GM19193 (cell line): ENCODE data around the gene CDH13.

Source experiments
- POLR2A ChIP-seq: IDR thresholded peaks from 4 replicates; pipeline ENCODE4 v1.6.1; 2011; ENCODE audit not compliant: insufficient read depth, insufficient read length; ENCODE audit errors: extremely low read depth

The CDH13 gene

DNA sequence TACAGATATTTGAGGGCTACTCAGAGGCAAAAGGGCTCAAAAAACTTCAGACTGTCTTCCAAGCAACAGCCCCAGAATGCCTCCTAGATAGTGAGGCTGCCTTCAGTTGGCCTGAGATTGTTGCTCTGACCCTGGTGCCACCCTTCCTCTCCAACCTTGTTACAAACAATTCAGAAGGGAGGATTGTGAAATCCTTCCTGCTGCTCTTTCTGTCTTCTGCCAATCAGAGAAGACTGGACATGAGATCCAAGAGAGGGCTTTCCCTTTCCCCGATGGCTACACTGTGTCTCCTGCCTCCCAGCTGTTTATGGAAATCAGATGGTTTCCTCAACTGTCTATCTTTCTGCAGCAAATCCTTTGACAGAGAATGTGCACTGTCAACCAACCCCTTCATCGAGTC is 419.9 kb downstream of the CDH13 start:
- TF ChIP-seq POLR2A = no peak

DNA sequence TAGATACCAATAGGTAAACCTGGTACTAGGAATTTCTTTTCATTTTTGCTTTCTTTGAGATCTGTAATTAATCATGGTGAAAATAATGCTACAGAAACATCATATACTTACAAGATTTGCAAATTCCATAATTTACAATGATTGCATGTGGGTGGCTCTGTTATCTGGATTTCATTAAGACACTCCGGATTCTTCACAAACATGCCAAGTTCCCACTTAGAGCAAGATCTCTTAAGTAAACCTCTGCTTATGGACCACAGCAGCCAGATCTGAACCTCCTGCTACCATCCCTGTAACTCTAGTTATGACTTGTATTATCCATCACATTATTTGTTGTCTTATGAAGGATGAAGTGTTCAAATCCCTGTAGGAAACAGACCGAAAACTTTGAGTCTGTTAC is 424.7 kb downstream of the CDH13 start:
- no peak for TF ChIP-seq POLR2A

DNA sequence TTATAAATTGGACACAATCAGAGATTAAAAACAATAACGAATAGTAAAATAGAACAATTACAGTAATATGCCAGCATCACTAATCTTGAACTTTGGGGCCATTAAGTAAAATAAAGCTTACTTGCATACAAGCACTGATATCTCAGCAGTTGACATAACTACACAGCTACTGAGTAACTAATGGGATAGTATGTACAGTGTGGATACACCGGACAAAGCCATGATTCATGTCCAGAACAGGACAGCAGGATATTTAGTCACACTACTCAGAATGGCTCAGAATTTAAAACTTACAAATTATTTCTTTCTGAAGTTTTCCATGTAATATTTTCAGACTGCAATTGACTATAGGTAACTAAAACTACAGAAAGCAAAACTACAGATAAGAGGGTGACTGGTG is 427.5 kb downstream of the CDH13 start:
- TF ChIP-seq POLR2A = no peak

DNA sequence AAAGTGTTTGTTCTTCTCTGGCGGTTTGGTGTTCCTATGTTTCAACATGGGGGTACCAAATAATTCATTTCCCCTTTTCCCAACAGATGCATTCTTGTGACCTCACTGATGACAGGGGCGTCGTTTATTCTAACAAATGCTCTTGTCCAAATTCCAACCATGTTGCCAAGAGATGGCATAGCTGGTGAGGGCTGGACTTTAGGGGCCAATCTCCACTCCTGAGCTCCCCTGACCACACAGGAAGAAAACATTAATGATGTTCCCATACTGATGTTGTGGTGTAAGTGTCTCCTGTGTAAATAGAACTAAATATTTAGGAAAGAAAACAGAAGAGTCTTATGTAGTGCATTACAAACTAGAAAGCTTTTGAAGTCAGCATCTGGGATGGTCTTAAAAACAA is 431.6 kb downstream of the CDH13 start:
- no peak for TF ChIP-seq POLR2A

DNA sequence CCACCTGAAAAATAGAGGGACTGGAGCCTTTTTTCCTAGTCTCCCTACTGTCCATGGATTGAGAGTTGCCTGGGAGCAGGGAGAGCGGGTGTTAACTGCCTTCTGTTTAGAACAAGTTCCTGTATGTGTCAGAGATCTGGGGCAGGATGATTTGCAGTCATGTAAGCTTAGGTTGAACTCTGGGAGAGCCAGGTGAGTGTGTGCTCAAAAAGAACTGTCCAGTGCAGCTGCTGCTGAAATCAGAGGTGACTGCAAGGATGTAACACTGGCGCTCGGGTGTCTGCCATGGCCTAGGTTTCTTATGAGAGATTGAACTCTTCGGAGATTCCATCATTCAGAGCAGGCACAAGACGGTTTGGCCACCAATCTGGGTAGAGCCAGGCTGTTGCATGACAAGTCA is 432.5 kb downstream of the CDH13 start:
- TF ChIP-seq POLR2A = no peak

DNA sequence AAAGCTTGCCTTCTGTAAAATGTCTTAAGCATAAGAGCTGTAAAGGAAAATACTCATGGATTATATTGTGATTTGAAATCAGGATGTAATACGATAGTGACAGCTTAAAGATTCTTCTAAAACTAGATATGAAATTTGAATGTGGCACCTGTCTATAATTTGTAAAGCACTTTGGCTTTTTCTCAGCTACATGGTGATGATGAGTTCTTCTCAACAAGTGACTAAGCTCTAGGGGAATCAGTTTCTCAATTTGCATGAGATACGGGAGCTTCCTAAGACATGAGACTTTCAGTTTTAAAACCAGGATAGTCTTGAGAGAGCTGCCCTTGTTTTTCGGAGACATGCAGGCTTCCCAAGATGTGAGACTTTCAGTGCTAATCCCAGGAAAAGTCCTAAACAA is 439.2 kb downstream of the CDH13 start:
- TF ChIP-seq POLR2A = no peak

DNA sequence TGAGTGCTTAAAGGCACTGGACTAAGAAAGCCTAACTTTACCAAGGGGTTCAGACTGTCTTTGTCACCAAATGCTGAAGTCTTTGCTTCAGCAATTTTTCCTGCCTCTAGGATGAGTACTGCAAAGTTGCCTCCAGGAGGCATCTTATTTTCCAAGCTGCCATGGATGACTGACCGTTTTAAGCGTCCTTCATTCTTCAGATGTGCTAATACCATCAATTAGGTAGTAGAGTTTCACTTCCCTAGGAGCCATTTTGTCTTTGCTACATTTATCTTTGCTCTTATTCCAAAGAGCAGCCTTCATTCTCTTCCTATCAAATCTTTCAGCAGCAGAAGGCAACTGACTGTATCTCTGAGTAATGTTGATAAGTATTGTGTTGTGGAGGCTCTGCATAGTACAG is 440.1 kb downstream of the CDH13 start:
- no peak for TF ChIP-seq POLR2A

DNA sequence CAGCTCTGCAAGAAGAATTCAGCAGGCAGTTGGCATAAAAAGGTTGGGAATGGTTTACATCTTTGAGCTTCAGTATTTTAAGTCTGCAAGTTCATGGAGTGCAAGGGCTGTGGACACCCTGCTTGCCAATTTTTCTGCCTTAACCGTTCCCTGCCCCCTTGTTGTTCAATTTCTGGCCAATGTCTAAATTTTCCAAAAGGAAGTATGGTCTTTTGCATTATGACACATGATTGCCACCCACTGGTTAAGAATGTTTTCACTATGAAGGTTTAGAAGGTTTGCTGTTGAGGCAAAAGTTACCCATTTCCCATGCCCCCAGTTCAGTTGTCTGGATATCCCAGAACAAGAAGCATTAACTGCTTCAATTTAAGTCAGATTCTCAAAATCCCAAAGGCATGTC is 441.9 kb downstream of the CDH13 start:
- TF ChIP-seq POLR2A = no peak

DNA sequence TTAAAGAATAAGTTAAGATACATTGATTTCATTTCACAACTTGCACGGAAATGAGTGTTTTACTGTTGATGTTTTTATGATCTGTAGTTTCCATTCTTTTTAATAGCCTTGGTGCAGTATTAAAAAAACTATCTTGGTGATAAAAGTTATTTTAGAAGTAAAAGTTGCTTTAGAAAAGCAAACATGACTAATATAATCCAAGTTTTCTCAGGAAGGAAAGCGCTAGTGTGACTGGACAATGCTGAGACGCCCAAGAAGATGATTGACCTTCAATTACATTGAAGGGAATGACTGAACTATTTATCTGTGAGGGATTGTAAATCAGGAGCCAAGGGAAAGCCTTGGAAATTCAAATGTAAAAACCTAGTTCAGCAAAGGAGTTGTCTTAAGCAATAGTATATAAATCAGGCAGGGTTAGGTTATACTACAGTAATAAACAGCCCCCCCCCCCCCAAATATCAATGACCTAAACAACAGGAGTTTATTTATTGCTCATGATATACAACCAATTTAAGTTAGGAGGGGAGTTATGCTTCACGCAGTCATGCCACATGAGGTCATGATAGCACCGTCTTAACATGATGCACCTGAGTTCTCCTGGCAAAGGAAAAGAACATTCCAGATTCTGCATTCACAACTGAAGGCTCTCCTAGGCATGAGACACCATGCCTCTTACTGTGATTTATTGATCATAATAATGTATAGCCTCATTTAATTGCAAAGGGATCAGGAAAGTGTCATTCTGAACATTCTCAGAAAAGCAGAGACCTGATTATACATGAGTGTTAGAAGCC is 443.8 kb downstream of the CDH13 start:
- no peak for TF ChIP-seq POLR2A

DNA sequence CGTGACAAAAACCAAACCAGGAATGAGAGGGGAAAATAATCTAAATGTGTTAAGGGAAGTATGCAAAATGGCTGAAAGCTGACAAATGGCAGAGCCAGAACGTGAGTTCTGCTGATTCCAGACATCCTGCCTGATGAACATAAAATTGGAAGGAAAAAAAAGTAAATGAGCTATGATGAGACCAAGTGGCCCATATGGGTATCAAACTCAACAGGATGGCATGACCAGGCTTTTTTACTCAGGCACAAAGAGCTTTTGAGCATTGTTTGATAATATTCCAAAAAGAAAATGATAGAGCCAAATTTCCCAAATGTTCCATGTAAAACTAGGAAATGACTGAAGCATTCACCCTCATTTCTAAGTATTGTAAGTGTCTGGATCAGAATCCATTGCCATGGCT is 449.2 kb downstream of the CDH13 start:
- no peak for TF ChIP-seq POLR2A

DNA sequence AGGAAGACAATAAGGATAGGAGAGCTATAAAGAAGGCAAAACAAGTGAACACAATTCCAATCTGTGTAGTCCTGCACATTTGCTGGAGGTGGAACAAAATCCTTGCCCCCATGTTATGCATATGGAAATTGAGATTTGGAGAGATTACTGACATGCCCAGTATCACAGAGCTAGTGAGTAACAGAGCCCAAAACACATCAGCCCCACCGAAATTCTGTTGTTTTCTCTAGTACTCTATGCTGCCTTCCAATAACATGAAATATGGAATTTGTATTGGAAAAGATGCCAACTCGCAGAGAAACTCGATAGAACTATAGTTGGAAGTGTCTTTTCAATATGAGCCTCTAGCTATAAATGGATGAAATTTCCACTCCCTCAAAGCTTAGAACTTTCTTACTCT is 456.6 kb downstream of the CDH13 start:
- TF ChIP-seq POLR2A = no peak

DNA sequence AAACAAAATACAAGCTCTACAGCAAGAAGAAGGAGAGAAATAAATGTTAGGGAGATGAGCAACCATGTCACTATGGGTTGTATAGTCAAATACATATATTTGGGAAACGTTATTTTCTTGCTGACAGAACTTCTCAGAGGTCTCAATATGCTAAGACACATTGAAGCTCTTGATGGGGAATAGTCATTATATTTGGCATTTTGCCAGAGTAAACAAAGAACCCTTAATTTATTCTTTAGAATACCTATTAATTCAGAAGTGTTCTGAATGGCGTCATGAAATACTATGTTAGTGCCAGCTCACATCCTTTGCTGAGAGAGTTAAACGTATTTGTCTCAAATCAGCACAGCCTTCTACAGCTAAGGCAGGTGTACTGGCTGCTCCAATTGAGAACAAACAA is 458.9 kb downstream of the CDH13 start:
- no peak for TF ChIP-seq POLR2A

DNA sequence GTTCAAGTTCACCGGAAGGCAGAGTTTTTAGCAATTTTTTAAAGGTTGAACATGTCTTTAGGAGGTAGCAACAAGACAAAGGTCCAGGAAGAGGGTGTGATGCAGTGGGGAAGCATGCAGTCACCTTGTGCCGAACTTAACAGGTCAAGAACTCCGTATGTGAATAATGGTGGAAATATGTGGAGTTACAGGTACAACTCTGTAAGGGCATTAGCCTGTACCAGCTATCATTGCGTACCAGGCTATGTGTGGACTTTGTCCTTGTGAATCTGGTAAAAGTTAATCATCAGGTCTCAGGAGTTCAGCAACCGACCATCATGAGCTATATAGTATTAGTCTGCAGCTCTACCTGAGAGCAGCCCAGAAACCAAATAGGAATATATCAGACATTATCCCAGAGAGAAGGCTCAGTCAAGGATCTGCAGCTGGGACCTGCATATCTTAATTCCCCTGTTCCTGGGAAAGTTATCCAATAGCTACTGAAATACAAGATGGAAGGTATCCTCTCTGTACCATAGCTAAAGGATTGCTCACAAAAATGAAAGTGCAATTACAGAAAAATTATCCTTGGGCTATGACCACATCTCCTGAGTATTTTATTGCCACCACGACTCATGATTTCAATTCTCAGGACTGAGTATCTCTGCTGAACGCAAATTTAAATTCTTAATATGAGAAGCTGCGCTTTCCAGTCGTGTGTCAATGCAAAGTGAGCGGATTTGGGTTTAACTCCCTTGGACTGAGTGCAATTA is 469.3 kb downstream of the CDH13 start:
- TF ChIP-seq POLR2A = no peak

DNA sequence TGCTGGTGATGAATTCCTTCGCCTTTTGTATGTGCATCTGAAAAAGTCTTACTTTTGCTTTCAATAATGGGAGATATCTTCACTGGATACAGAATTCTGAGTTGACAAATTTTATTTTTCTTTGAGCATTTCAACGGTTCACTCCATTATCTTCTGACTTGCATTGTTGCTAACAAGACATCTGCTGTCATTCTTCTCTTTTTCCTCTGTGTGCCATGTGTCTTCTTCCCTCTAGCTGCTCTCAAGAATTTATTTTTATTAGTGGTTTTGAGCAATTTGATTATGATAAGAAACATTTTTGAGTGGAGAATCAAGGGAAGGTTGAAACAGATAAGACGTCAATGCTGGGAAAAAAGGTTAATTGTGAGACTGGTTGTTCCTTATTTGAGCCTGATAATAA is 471.8 kb downstream of the CDH13 start:
- TF ChIP-seq POLR2A = no peak

DNA sequence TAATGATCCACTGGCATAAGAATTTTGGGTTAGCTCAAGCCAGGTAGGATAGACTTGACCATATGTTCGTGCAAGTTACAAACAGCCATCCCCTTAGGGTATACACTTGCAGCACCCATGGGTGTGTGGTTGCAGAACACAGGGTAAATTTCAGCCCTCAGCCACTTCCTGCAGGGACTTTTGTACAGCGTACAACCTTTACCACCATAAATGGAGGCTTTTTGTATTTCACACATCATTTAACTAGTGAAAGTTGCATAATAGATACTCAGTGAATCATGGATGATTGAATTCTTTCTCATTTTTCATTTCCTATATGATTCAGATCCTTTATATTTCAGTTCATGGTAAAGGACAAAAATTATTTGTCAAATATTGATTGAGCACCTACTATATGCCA is 473.9 kb downstream of the CDH13 start:
- TF ChIP-seq POLR2A = no peak

DNA sequence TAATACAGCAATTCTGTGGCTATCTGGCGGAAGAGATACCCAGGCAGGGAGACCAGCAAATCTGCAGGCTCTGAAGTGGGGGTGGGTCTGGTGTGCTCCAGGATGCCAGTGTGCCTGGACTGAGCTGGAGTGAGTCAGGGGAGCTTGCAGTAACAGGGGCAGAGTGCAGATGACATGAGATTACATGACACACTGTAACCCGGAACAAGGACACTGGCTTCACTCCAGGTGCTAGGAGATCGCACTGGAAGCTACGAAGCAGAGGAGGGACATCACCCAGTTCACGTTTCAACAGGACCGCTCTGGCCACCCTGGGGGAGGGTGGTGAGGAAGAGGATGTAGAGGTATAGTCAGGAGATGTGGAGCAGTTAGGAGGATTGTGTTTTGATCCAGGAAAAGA is 475.6 kb downstream of the CDH13 start:
- TF ChIP-seq POLR2A = no peak

DNA sequence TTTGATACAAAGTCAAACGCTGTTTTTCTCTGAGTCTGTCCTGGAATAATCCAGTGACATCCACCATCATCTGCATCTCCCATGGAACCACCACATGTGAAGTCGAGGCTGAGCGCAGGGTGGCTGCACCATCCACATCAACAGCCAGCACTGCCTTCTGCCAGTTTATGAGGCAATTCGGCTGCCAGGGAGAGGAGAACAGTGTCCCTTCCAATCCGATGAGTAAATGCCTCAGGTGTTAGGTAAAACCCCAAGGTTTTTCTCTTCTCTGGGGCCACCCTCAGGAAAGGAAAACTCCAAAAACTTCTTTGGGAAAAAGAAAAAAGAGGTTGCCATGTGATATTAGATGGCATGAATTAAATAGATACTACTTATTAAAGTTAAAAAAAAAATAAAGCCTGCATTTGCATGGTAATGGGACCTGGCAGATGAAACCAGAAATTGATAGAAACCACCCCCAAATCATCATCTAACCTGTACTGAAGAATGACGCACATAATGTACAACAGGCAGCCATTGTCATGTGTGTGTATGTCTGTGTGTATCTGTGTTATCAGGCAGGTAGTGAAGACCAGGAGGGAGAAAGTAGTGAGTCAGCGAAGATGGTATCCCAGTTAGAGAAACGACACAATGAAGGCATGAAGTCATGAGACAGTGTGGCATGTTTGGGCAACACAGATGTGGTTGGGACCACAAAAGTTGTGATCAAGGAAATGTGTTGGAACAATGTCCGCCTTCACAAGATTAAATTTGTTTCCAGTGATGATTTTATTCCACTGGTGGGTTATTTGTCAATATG is 478.7 kb downstream of the CDH13 start:
- TF ChIP-seq POLR2A = no peak
